ENCODE data around the gene PWWP2B. TPM values are rescaled to one million over a fixed set of nuclear protein-coding genes. Genes with fewer than 3 reads are reported as not detected.

PWWP2B gene
- total and polyA plus RNA-seq, 2 of the 13 experiments (the other 11 are each of a cell fraction or from before 2014, with no cell fraction given), result 2.3 to 4.7 TPM

DNA sequence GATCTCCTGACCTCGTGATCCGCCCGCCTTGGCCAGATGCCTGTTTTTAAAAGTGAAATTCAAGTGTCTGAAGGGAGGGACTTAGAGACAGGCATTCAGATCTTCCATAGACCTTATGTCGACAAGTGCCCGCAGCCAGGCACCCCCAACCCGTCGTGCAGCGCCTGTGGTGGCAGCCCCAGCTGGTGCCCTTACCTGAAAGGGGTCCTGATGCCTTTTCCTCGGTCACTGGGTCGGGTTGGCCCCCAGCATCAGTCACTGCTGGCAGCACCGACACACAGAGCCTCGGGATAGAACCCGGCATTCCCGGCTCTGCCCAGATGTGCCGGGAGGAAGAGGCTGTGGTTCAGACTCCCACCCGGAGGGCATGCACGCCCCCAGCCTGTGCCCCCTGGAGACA, 41.7 kb upstream of the PWWP2B start:
- 78% methylated on average over 7 of the region's 17 CpGs for WGBS (ENCODE audit: low lambda C conversion rate)
- no peak for TF ChIP-seq ZNF234 (CRISPR knock-in tag; conservative IDR thresholded peaks at IDR 0.05)
- TF ChIP-seq ESRRA (CRISPR knock-in tag; IDR thresholded peaks at IDR 0.05; ENCODE audit: low read depth), result no peak
- TF ChIP-seq, protein P1, sequence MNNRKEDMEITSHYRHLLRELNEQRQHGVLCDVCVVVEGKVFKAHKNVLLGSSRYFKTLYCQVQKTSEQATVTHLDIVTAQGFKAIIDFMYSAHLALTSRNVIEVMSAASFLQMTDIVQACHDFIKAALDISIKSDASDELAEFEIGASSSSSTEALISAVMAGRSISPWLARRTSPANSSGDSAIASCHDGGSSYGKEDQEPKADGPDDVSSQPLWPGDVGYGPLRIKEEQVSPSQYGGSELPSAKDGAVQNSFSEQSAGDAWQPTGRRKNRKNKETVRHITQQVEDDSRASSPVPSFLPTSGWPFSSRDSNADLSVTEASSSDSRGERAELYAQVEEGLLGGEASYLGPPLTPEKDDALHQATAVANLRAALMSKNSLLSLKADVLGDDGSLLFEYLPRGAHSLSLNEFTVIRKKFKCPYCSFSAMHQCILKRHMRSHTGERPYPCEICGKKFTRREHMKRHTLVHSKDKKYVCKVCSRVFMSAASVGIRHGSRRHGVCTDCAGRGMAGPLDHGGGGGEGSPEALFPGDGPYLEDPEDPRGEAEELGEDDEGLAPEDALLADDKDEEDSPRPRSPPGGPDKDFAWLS (CRISPR knock-in tag; IDR thresholded peaks at IDR 0.05; ENCODE audit: borderline replicate concordance), result no peak
- no peak for TF ChIP-seq RXRB (CRISPR knock-in tag; IDR thresholded peaks at IDR 0.05; ENCODE audit: borderline replicate concordance)
- no peak for TF ChIP-seq ZNF441 (CRISPR knock-in tag; IDR thresholded peaks at IDR 0.05; ENCODE audit: borderline replicate concordance)
- no peak for TF ChIP-seq ZNF569 (CRISPR knock-in tag; IDR thresholded peaks at IDR 0.05; ENCODE audit: borderline replicate concordance)
- no peak for TF ChIP-seq TEAD2 (CRISPR knock-in tag; IDR thresholded peaks at IDR 0.05)
- no peak for TF ChIP-seq ZNF180 (CRISPR knock-in tag; IDR thresholded peaks at IDR 0.05; ENCODE audit: borderline replicate concordance, low read depth)
- no peak for TF ChIP-seq JUND (CRISPR knock-in tag; IDR thresholded peaks at IDR 0.05)
- no peak for TF ChIP-seq SRSF9 (IDR thresholded peaks at IDR 0.05; ENCODE audit: borderline replicate concordance, insufficient read depth, low read depth, low read length, poor library complexity, severe bottlenecking)
- ATAC-seq (no peak), DNase-seq (ENCODE audit: low spot score) (no peak), FAIRE-seq (no peak)
- Histone ChIP-seq H3K79me2 (ENCODE audit: insufficient read depth, low read length) (no peaks in the 10 kb centered on the region), H3K36me3 (replicated peaks in 1 of 2; ENCODE audit: control insufficient read depth in 1 of 2, insufficient read depth in 2 of 2, low read length in 2 of 2) (no peaks in the 10 kb centered on the region), H3K4me2 (ENCODE audit: low read depth, low read length) (no peak overlapping the region), H3K4me3 (replicated peaks in 1 of 3; ENCODE audit: insufficient read depth in 1 of 3, low read depth in 2 of 3, low read length in 3 of 3) (no peak overlapping the region), H3K27me3 (ENCODE audit: control insufficient read depth in 1 of 2, insufficient read depth in 2 of 2, low read length in 2 of 2) (no peaks in the 10 kb centered on the region), H3K27ac (ENCODE audit: extremely low read length, insufficient read depth, low read length) (no peak overlapping the region), H3K4me1 (ENCODE audit: insufficient read depth, low read length) (no peaks in the 10 kb centered on the region), H3K9ac (ENCODE audit: insufficient read depth, low read depth, low read length) (no peak overlapping the region), H2AFZ (ENCODE audit: low read length) (no peak overlapping the region), H4K20me1 (ENCODE audit: insufficient read depth, low read length) (no peaks in the 10 kb centered on the region), H3K9me3 (ENCODE audit: low read length) (no peaks in the 10 kb centered on the region)
- ChIA-PET POLR2A (no interaction called here), CTCF (ENCODE audit: low intra/inter-chr PET ratio, low total read pairs) (no interaction called here)
- intact Hi-C loops (cut with micrococcal nuclease; ENCODE audit: unreplicated experiment), result no loop called here
- in situ Hi-C loops (cut with HindIII; ENCODE audit: extremely low pct_ligation_motif_present, low pct_unique_long_range_greater_than_20kb), result no loop called here
- no TSS peak for BruUV-seq (replicated peaks)
